ENCODE measurements around the gene NCOA1. TPM values are rescaled to one million over a fixed set of nuclear protein-coding genes. Genes with fewer than 3 reads are reported as not detected.

The NCOA1 gene
- total RNA-seq, 2 experiments from 2014 or later, result 6.1 to 12.1 TPM

GRCh38 chr2:24515335-24515734 is 24.3 kb downstream of the NCOA1 start:
- H3K4me1 ChIP-seq (ENCODE audit: insufficient read depth, low read length, poor library complexity, severe bottlenecking), result no peaks in the 10 kb centered on the region
- H3K9me3 ChIP-seq (ENCODE audit: low read length), result no peaks in the 10 kb centered on the region
- no peak overlapping the region for H3K4me3 ChIP-seq (ENCODE audit: low read depth, low read length, poor library complexity, severe bottlenecking)
- no peaks in the 10 kb centered on the region for H3K9me2 ChIP-seq (ENCODE audit: insufficient read depth, low read length)
- intact Hi-C loops (cut with micrococcal nuclease; ENCODE audit: unreplicated experiment), result no loop called here
- ChIA-PET POLR2A (interaction anchor here (0.6 kb wide), 1 partner anchor 38 kb away, joined by 3 read pairs; no protein-coding TSS in a partner anchor), CTCF (ENCODE audit: unreplicated experiment) (no interaction called here)
- H3K79me2 ChIP-seq (ENCODE audit: insufficient read depth, low read depth, low read length), result no peaks in the 10 kb centered on the region
- no peak overlapping the region for H3K4me2 ChIP-seq (ENCODE audit: low read length)
- H4K20me1 ChIP-seq (ENCODE audit: insufficient read depth, low read length), result no peaks in the 10 kb centered on the region
- no peak for DNase-seq (ENCODE audit: low spot score)
- H3K27ac ChIP-seq (ENCODE audit: low read depth, low read length, poor library complexity, severe bottlenecking), result no peak overlapping the region
- H3K36me3 ChIP-seq (ENCODE audit: insufficient read depth, low read length), result no peaks in the 10 kb centered on the region
- BruUV-seq (replicated peaks), result no TSS peak
- no peak overlapping the region for H2AFZ ChIP-seq (ENCODE audit: low read length)
- no peak for TF ChIP-seq CTCF (conservative IDR thresholded peaks at IDR 0.05; ENCODE audit: low read length)
- TF ChIP-seq EZH2phosphoT487 (IDR thresholded peaks at IDR 0.05; ENCODE audit: borderline replicate concordance, low read depth, low read length), result no peak

- Histone ChIP-seq H3K9me2 (ENCODE audit: insufficient read depth, low read length) (no peaks in the 10 kb centered on the region), H3K4me3 (ENCODE audit: low read depth, low read length, poor library complexity, severe bottlenecking) (no peak overlapping the region), H4K20me1 (ENCODE audit: insufficient read depth, low read length) (no peaks in the 10 kb centered on the region), H3K27ac (ENCODE audit: low read depth, low read length, poor library complexity, severe bottlenecking) (no peak overlapping the region), H3K4me2 (ENCODE audit: low read length) (no peak overlapping the region), H3K79me2 (ENCODE audit: insufficient read depth, low read depth, low read length) (no peaks in the 10 kb centered on the region), H3K4me1 (ENCODE audit: insufficient read depth, low read length, poor library complexity, severe bottlenecking) (no peaks in the 10 kb centered on the region), H3K9me3 (ENCODE audit: low read length) (no peaks in the 10 kb centered on the region), H3K36me3 (ENCODE audit: insufficient read depth, low read length) (no peaks in the 10 kb centered on the region), H2AFZ (ENCODE audit: low read length) (no peak overlapping the region)
- BruUV-seq (replicated peaks), result no TSS peak
- no peak for DNase-seq (ENCODE audit: low spot score)
- CTCF ChIA-PET (ENCODE audit: unreplicated experiment), result no interaction called here
- intact Hi-C loops (cut with micrococcal nuclease; ENCODE audit: unreplicated experiment), result no loop called here
- TF ChIP-seq CTCF (conservative IDR thresholded peaks at IDR 0.05; ENCODE audit: low read length), result no peak
- TF ChIP-seq EZH2phosphoT487 (IDR thresholded peaks at IDR 0.05; ENCODE audit: borderline replicate concordance, low read depth, low read length), result no peak
- POLR2A ChIA-PET, result interaction anchor here (0.6 kb wide), 1 partner anchor 37 kb away, joined by 3 read pairs; no protein-coding TSS in a partner anchor
These were observed 24.8 kb downstream of the NCOA1 start for GRCh38 chr2:24515831-24516230.

GRCh38 chr2:24517247-24517646 is 26.2 kb downstream of the NCOA1 start:
- BruUV-seq (replicated peaks), result no TSS peak
- Histone ChIP-seq H3K4me2 (ENCODE audit: low read length) (no peak overlapping the region), H2AFZ (ENCODE audit: low read length) (no peak overlapping the region), H3K4me3 (ENCODE audit: low read depth, low read length, poor library complexity, severe bottlenecking) (no peak overlapping the region), H3K9me2 (ENCODE audit: insufficient read depth, low read length) (no peaks in the 10 kb centered on the region), H3K27ac (ENCODE audit: low read depth, low read length, poor library complexity, severe bottlenecking) (no peak overlapping the region), H3K4me1 (ENCODE audit: insufficient read depth, low read length, poor library complexity, severe bottlenecking) (no peaks in the 10 kb centered on the region), H3K79me2 (ENCODE audit: insufficient read depth, low read depth, low read length) (no peaks in the 10 kb centered on the region), H4K20me1 (ENCODE audit: insufficient read depth, low read length) (no peaks in the 10 kb centered on the region), H3K36me3 (ENCODE audit: insufficient read depth, low read length) (no peaks in the 10 kb centered on the region), H3K9me3 (ENCODE audit: low read length) (no peaks in the 10 kb centered on the region)
- intact Hi-C loops (cut with micrococcal nuclease; ENCODE audit: unreplicated experiment), result no loop called here
- ChIA-PET POLR2A (no interaction called here), CTCF (ENCODE audit: unreplicated experiment) (no interaction called here)
- TF ChIP-seq CTCF (conservative IDR thresholded peaks at IDR 0.05; ENCODE audit: low read length), result no peak
- TF ChIP-seq EZH2phosphoT487 (IDR thresholded peaks at IDR 0.05; ENCODE audit: borderline replicate concordance, low read depth, low read length), result no peak
- no peak for DNase-seq (ENCODE audit: low spot score)

Data from OCI-LY7 (cell line).